Neural cell (in vitro differentiated cells): ENCODE data around the gene HMCN2.

Source experiments
- CTCF ChIP-seq: fragments of 450-650 bp; IDR thresholded peaks from 2 replicates; pipeline ENCODE4 v1.5.1; 2014; ENCODE audit warnings: antibody characterized with exemption, mild to moderate bottlenecking, moderate library complexity; ENCODE audit not compliant: poor library complexity, severe bottlenecking
- EP300 ChIP-seq: fragments of 450-650 bp; conservative IDR thresholded peaks from 2 replicates; pipeline ENCODE4 v1.6.1; 2014; ENCODE audit warnings: antibody characterized with exemption, mild to moderate bottlenecking, moderate library complexity; ENCODE audit not compliant: poor library complexity, severe bottlenecking
- EZH2 ChIP-seq: fragments of 200-600, 300-800 bp; shearing (Covaris generic), sonication (generic); IDR thresholded peaks from 2 replicates; pipeline ENCODE4 v1.6.1; 2014; ENCODE audit warnings: antibody characterized with exemption, low read length, borderline replicate concordance, mild to moderate bottlenecking; ENCODE audit not compliant: insufficient read depth, poor library complexity, severe bottlenecking
- MXI1 ChIP-seq: fragments of 450-650 bp; conservative IDR thresholded peaks from 2 replicates; pipeline ENCODE4 v1.6.1; 2014; ENCODE audit warnings: antibody characterized with exemption, mild to moderate bottlenecking; ENCODE audit not compliant: poor library complexity, severe bottlenecking
- POLR2AphosphoS5 ChIP-seq: IDR thresholded peaks from 2 replicates; pipeline ENCODE4 v1.6.1; 2012
- RAD21 ChIP-seq: fragments of 450-650 bp; conservative IDR thresholded peaks from 2 replicates; pipeline ENCODE4 v1.6.1; 2014; ENCODE audit warnings: antibody characterized with exemption, mild to moderate bottlenecking, moderate library complexity
- REST ChIP-seq: IDR thresholded peaks from 2 replicates; pipeline ENCODE4 v1.6.1; 2012; ENCODE audit warnings: borderline replicate concordance
- SMC3 ChIP-seq: fragments of 450-650 bp; conservative IDR thresholded peaks from 2 replicates; pipeline ENCODE4 v1.6.1; 2014; ENCODE audit warnings: antibody characterized with exemption, mild to moderate bottlenecking, moderate library complexity; ENCODE audit not compliant: poor library complexity
- TAF1 ChIP-seq: IDR thresholded peaks from 2 replicates; pipeline ENCODE4 v1.6.1; 2012; ENCODE audit warnings: low read depth

- TF ChIP-seq CTCF (no peak), EZH2 (no peak), RAD21 (no peak), REST (no peak), POLR2AphosphoS5 (no peak), TAF1 (no peak), EP300 (no peak), MXI1 (no peak), SMC3 (no peak)
Observed at GRCh38 chr9:130421154-130421801, 155.7 kb downstream of the HMCN2 start.
